ENCODE data around the gene ARHGAP42.

DNA sequence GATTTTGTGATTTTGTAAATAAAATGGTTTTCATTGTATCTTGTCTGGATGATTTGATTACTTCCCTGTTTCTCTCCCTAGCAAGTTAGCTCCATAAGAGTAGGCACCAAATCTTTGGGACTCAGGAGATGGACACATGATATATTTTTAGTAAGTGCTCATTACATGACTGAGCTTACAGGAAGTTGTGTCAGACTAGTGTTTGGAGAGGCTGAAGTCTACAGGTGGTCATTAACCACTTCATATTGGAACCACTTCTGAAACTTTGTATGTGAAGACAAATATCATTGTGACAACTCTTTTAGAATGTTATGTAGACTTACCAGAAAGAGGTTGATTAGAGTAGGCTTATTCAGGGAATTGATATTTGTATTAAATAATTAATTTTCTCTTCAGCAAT lies 19.1 kb downstream of the ARHGAP42 start:
- TF ChIP-seq, protein P1, sequence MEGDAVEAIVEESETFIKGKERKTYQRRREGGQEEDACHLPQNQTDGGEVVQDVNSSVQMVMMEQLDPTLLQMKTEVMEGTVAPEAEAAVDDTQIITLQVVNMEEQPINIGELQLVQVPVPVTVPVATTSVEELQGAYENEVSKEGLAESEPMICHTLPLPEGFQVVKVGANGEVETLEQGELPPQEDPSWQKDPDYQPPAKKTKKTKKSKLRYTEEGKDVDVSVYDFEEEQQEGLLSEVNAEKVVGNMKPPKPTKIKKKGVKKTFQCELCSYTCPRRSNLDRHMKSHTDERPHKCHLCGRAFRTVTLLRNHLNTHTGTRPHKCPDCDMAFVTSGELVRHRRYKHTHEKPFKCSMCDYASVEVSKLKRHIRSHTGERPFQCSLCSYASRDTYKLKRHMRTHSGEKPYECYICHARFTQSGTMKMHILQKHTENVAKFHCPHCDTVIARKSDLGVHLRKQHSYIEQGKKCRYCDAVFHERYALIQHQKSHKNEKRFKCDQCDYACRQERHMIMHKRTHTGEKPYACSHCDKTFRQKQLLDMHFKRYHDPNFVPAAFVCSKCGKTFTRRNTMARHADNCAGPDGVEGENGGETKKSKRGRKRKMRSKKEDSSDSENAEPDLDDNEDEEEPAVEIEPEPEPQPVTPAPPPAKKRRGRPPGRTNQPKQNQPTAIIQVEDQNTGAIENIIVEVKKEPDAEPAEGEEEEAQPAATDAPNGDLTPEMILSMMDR (IDR thresholded peaks at IDR 0.05) = no peak
- TF ChIP-seq SIN3A (IDR thresholded peaks at IDR 0.05; ENCODE audit: borderline replicate concordance, insufficient read depth, low read depth, low read length) (no peak), POLR2AphosphoS5 (IDR thresholded peaks at IDR 0.05; ENCODE audit: low read depth, low read length) (no peak), REST (IDR thresholded peaks at IDR 0.05; ENCODE audit: insufficient read depth in 1 of 2, low read depth in 2 of 2, low read length in 1 of 2) (no peak)

All from Panc1 (cell line).